Stimulated activated naive B cell treated with anti-CD40 and anti-IgM and Interleukin-4, amounts not matched to agents 10 μg/mL and 1 μg/mL and 100 μg/mL, for 72 hours (primary cell): ENCODE data around the gene SUPT20HL1.
"Not testable (repeated sequence)": the region's sequence is repeated elsewhere in the genome, so short reads cannot be mapped to it uniquely, and the experiment has no call there.

Source experiments
- ATAC-seq, 2 donors: fragments of 150-1000 bp; cut with Tn5 transposase; replicated peaks; 2 replicates each; pipeline ENCODE4 v1.10.0; 2021; ENCODE audit warnings: moderate library complexity in 1 of 2
- DNase-seq: peaks from one replicate; pipeline ENCODE4 v3.0.0; 2021
- H3K27ac Mint-ChIP-seq: one replicate; pipeline ENCODE4 v1.8.0; 2022; ENCODE audit warnings: mild to moderate bottlenecking, mixed read lengths
- H3K27me3 Mint-ChIP-seq, 2 donors: one replicate each; pipeline ENCODE4 v1.8.0; 2022; ENCODE audit warnings: mixed read lengths in 2 of 2
- H3K36me3 Mint-ChIP-seq, 2 donors: one replicate each; pipeline ENCODE4 v1.8.0; 2022; ENCODE audit warnings: mixed read lengths in 2 of 2, mild to moderate bottlenecking in 1 of 2
- H3K4me1 Mint-ChIP-seq, 2 donors: one replicate each; pipeline ENCODE4 v1.8.0; 2022; ENCODE audit warnings: mixed read lengths in 2 of 2, mild to moderate bottlenecking in 1 of 2
- H3K4me3 Mint-ChIP-seq, 2 donors: one replicate each; pipeline ENCODE4 v1.8.0; 2022; ENCODE audit warnings: mild to moderate bottlenecking in 2 of 2, mixed read lengths in 2 of 2, moderate library complexity in 1 of 2
- H3K9me3 Mint-ChIP-seq, 2 donors: one replicate each; pipeline ENCODE4 v1.8.0; 2022; ENCODE audit warnings: mixed read lengths in 2 of 2, mild to moderate bottlenecking in 1 of 2

SUPT20HL1 gene

GRCh38 chrX:24360272-24360671, at the start of gene SUPT20HL1:
TSS of gene SUPT20HL1 (plus strand) at chrX:24360639. CDS start at chrX:24362761, 2,122 bp downstream.
- Mint-ChIP-seq H3K4me1 (no peaks in the 10 kb centered on the region), H3K27me3 (no peaks in the 10 kb centered on the region), H3K36me3 (no peaks in the 10 kb centered on the region), H3K27ac (peak within 1 kb of the TSS; percentile 71), H3K9me3 (no peaks in the 10 kb centered on the region), H3K4me3 (no peak within 1 kb of the TSS)
- DNase-seq (no peak), ATAC-seq (no peak)

GRCh38 chrX:24310916-24311315, 49.5 kb upstream of the SUPT20HL1 start:
- DNase-seq, H3K4me3 Mint-ChIP-seq, H3K4me1 Mint-ChIP-seq, H3K27ac Mint-ChIP-seq, ATAC-seq, H3K9me3 Mint-ChIP-seq, H3K36me3 Mint-ChIP-seq: not testable (repeated sequence)
- peaks cover 0 to 22% of the 10 kb centered on the region in 2 donors for H3K27me3 Mint-ChIP-seq

GRCh38 chrX:24311507-24312248, 48.8 kb upstream of the SUPT20HL1 start:
- H3K9me3 Mint-ChIP-seq, H3K27ac Mint-ChIP-seq, ATAC-seq, H3K36me3 Mint-ChIP-seq, H3K4me1 Mint-ChIP-seq, DNase-seq, H3K4me3 Mint-ChIP-seq: not testable (repeated sequence)
- peaks cover 0 to 16% of the 10 kb centered on the region in 2 donors for H3K27me3 Mint-ChIP-seq

DNA sequence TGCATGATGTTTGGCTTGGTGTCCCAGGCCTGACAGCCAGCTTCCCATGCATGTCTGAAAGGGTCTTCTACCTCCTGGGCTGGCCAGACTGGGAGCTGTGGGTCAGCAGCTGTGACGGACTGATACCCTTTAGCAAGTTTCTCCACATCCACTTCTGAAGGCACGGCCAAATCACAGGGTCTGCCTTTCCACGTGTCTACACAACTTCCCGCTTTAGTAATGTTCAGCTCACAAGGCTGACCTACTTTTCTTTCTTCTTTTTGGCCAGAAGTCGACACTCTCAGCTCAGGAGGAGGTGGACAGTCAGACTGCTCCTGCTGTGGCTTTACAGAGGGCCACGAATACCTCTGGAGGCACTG, 48.2 kb upstream of the SUPT20HL1 start:
- not testable (repeated sequence) for ATAC-seq, H3K4me3 Mint-ChIP-seq, H3K9me3 Mint-ChIP-seq, H3K4me1 Mint-ChIP-seq, H3K27ac Mint-ChIP-seq, H3K36me3 Mint-ChIP-seq, DNase-seq
- peaks cover 0 to 12% of the 10 kb centered on the region in 2 donors for H3K27me3 Mint-ChIP-seq

DNA sequence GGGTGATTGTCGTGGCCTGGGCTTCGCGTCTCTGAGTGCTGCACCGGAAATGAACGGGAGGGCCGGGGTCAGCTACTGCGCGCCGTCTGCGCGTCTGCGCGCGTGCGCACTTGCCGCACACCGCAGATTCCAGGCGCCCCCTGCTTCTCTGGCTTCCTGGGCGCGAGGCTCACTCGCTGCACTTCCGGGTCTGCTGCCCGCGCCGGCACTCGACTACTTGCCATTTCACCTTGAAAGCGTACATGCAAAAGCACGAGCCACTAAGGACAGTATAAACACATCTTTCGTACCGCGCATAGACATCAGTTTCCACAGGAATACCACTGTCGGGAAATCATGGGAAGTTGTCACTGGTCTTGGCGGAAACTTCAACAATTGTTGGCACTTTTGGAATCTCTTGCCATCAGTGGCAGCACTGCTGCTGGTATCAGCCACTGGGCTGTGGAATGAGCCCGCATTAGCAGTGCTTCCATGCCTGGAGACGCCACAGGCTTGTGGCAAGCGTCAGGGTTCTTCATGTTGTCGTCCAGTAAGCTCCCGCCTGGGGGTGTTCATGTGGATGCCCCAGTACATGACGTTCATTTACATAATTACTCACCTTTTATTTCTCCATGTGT, 46.3 kb upstream of the SUPT20HL1 start, which contains the start of gene SUPT20HL2:
TSS of gene SUPT20HL2 (minus strand) at position 51 of the 617 bp plus-strand sequence. CDS start 754 bp downstream, outside the sequence.
- Mint-ChIP-seq H3K9me3 (no peaks in the 10 kb centered on the region), H3K36me3 (no peaks in the 10 kb centered on the region), H3K4me3 (no peak within 1 kb of the TSS), H3K4me1 (no peaks in the 10 kb centered on the region), H3K27me3 (peaks cover 0 to 9% of the 10 kb centered on the region in 2 donors), H3K27ac (no peak within 1 kb of the TSS)
- ATAC-seq (no peak), DNase-seq (no peak)

DNA sequence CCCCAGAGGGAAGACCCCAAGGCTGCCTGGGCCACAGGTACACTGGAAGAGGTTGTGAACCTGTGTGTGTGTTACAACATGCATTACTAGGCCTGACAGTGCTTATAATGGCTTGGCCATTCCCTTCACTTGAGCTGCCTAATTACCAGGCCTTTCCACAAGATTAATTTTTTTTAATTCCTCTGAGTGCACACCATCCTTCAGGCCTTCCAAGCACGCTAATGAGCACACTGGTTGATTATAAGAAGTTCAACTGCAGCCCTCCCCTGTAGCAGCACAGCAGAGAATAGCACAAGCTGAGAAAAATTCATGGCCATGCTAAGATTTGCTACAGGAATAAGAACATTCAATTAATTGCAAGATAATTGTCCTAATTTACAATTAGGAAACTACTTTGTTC, 44.3 kb upstream of the SUPT20HL1 start:
- ATAC-seq (no peak), DNase-seq (no peak)
- H3K9me3 Mint-ChIP-seq: no peaks in the 10 kb centered on the region
- H3K4me1 Mint-ChIP-seq: no peaks in the 10 kb centered on the region
- no peak overlapping the region for H3K4me3 Mint-ChIP-seq
- H3K27ac Mint-ChIP-seq: no peak overlapping the region
- no peaks in the 10 kb centered on the region for H3K36me3 Mint-ChIP-seq
- H3K27me3 Mint-ChIP-seq: peaks cover 0 to 10% of the 10 kb centered on the region in 2 donors

DNA sequence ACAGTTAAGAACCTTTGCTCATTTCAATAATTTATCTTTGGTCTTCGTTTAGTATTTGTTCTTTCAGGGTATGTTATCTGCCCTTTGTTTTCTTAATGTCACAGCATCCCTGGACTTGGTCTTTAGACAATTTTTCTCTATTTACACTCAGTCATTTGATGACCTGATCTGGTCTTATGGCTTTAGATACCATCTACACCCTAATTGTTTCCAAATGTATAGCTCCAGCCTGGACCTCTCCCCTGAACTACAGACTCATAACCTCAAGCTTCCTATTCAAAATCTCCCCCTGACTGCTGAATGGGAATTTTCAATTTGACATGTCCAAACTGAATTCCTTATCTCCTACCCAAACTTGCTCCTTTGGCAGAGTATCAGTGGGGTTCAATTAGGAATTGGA, 42.9 kb upstream of the SUPT20HL1 start:
- DNase-seq: no peak
- Mint-ChIP-seq H3K9me3 (no peaks in the 10 kb centered on the region), H3K4me1 (no peaks in the 10 kb centered on the region), H3K27ac (no peak overlapping the region), H3K27me3 (peaks cover 0 to 10% of the 10 kb centered on the region in 2 donors), H3K4me3 (no peak overlapping the region), H3K36me3 (no peaks in the 10 kb centered on the region)
- no peak for ATAC-seq

GRCh38 chrX:24321741-24322395, 38.6 kb upstream of the SUPT20HL1 start:
- no peak for ATAC-seq
- Mint-ChIP-seq H3K27ac (no peak overlapping the region), H3K4me3 (no peak overlapping the region), H3K27me3 (peaks cover 6 to 28% of the 10 kb centered on the region in 2 donors), H3K9me3 (peaks cover 0 to 4% of the 10 kb centered on the region in 2 donors), H3K4me1 (no peaks in the 10 kb centered on the region), H3K36me3 (no peaks in the 10 kb centered on the region)
- DNase-seq: no peak

DNA sequence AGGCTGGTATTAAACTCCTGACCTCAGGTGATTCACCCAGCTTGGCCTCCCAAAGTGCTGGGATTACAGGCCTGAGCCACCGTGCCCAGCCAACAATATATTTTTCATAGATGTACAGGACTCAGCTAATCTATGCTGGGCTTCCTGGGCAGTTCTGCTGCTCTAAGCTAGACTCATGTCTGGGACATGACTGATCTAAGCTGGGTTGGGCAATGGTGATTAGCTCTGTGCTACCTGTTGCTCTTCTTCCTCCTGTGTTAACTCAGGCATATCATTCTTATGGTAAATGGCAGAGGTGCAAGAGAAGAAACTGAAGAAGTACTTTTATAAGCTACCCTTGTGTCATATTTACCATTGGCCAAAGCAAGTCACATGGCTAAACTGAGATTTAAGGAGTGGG, 35.2 kb upstream of the SUPT20HL1 start:
- Mint-ChIP-seq H3K4me1 (no peaks in the 10 kb centered on the region), H3K36me3 (no peaks in the 10 kb centered on the region), H3K4me3 (no peak overlapping the region), H3K27ac (no peak overlapping the region), H3K27me3 (peaks cover 6 to 23% of the 10 kb centered on the region in 2 donors), H3K9me3 (peaks cover 0 to 4% of the 10 kb centered on the region in 2 donors)
- no peak for ATAC-seq
- DNase-seq: no peak

- Mint-ChIP-seq H3K4me3 (no peak overlapping the region), H3K4me1 (no peaks in the 10 kb centered on the region), H3K27ac (no peak overlapping the region), H3K27me3 (peaks cover 0 to 14% of the 10 kb centered on the region in 2 donors), H3K9me3 (peaks cover 4 to 9% of the 10 kb centered on the region in 2 donors), H3K36me3 (no peaks in the 10 kb centered on the region)
- DNase-seq (no peak), ATAC-seq (no peak)
Measured at GRCh38 chrX:24332878-24333277, 27.6 kb upstream of the SUPT20HL1 start.

DNA sequence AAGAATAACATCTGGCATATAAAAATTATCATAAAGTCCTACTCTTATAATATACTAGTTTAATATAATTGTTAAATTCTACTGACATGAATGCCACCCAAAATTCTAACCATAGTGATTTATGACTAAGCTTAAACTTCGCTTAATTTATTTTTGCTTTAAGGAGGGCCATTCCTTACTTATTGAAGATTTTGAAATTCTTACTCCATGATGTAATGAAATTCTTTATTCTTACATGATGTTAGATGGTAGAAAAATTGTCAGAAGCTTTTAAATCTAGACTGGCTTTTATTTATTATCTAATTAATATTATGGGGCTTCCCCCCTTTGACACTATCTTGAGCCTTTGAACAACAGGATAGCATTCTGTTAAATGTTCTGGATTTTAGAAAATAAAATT, 27.1 kb upstream of the SUPT20HL1 start:
- Mint-ChIP-seq H3K4me3 (no peak overlapping the region), H3K36me3 (no peaks in the 10 kb centered on the region), H3K27me3 (peaks cover 0 to 14% of the 10 kb centered on the region in 2 donors), H3K9me3 (peaks cover 4 to 9% of the 10 kb centered on the region in 2 donors), H3K4me1 (no peaks in the 10 kb centered on the region), H3K27ac (no peak overlapping the region)
- DNase-seq (no peak), ATAC-seq (no peak)

DNA sequence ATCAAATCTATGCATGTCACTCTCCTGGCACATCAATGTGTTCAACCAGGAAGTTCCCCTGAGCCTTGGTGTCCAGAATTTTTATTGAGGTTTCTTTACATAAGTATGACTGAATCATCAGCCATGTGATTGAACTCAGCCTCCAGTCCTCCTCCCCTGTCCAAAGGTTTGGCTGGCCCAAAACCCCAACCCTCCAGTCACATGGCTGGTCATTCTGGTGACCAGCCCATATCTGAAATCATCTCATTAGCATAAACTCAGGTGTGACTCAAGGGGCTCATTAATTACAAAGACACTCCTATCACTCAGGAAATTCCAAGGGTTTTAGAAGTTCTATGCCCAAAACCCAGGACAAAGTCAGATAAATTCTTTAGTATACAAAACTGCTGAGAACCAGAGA, 26.0 kb upstream of the SUPT20HL1 start:
- DNase-seq (no peak), ATAC-seq (no peak)
- H3K27me3 Mint-ChIP-seq: peaks cover 0 to 14% of the 10 kb centered on the region in 2 donors
- no peaks in the 10 kb centered on the region for H3K4me1 Mint-ChIP-seq
- H3K36me3 Mint-ChIP-seq: no peaks in the 10 kb centered on the region
- no peak overlapping the region for H3K4me3 Mint-ChIP-seq
- H3K27ac Mint-ChIP-seq: no peak overlapping the region
- peaks cover 4 to 9% of the 10 kb centered on the region in 2 donors for H3K9me3 Mint-ChIP-seq

- H3K27me3 Mint-ChIP-seq: peaks cover 0 to 19% of the 10 kb centered on the region in 2 donors
- H3K27ac Mint-ChIP-seq: no peak overlapping the region
- no peak for DNase-seq
- ATAC-seq: no peak
- no peaks in the 10 kb centered on the region for H3K36me3 Mint-ChIP-seq
- no peaks in the 10 kb centered on the region for H3K4me1 Mint-ChIP-seq
- no peak overlapping the region for H3K4me3 Mint-ChIP-seq
- peaks cover 4 to 9% of the 10 kb centered on the region in 2 donors for H3K9me3 Mint-ChIP-seq
Measured at GRCh38 chrX:24335871-24336270, 24.6 kb upstream of the SUPT20HL1 start.

- Mint-ChIP-seq H3K9me3 (no peaks in the 10 kb centered on the region), H3K27ac (no peak overlapping the region), H3K4me3 (no peak overlapping the region), H3K36me3 (no peaks in the 10 kb centered on the region), H3K4me1 (peaks cover 0 to 2% of the 10 kb centered on the region in 2 donors), H3K27me3 (peaks cover 0 to 24% of the 10 kb centered on the region in 2 donors)
- DNase-seq (no peak), ATAC-seq (no peak)
Measured at GRCh38 chrX:24339911-24340310, 20.5 kb upstream of the SUPT20HL1 start.
